Suprapubic skin (tissue), 3 donors: ENCODE results near the gene CYTH3.

Experiments used
- POLR2AphosphoS5 ChIP-seq, 3 donors: sonication (generic); formaldehyde crosslinking; IDR thresholded peaks; one replicate each; pipeline ENCODE4 v1.6.1; 2017; ENCODE audit warnings: antibody characterized with exemption in 3 of 3
- TF ChIP-seq, protein P1 (sequence below), 2 donors: fragments of 200-600 bp in 1 of 2; fragments of 450-650 bp in 1 of 2; sonication (generic) in 1 of 2; IDR thresholded peaks; one replicate each; pipeline ENCODE4 v1.5.1; 2016 to 2019; ENCODE audit warnings: antibody characterized with exemption in 2 of 2, mild to moderate bottlenecking in 1 of 2, moderate library complexity in 1 of 2

DNA sequence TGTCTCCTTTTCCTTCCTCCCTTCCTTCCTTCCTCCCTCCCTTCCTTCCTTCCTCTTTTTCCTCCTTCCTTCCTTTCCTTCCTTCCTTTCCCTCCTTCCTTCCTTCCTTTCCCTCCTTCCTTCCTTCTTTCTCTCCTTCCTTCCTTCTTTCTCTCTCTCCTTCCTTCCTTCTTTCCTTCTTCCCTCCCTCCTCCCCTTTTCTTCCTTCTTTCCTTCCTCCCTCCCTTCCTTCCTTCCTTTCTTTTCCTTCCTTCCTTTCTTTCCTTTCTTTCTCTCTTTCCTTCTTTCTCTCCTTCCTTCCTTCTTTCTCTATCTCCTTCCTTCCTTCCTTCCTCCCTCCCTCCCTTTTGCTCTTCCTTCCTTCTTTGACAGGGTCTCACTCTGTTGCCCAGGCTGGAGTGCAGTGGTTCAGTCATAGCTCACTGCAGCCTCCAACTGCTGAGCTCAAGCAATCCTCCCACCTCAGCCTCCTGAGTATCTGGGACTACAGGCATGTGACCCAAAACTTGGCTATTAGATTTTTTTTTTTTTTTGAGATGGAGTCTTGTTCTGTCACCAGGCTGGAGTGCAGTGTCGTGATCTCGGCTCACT, 15.9 kb upstream of the CYTH3 start:
- TF ChIP-seq, protein P1, sequence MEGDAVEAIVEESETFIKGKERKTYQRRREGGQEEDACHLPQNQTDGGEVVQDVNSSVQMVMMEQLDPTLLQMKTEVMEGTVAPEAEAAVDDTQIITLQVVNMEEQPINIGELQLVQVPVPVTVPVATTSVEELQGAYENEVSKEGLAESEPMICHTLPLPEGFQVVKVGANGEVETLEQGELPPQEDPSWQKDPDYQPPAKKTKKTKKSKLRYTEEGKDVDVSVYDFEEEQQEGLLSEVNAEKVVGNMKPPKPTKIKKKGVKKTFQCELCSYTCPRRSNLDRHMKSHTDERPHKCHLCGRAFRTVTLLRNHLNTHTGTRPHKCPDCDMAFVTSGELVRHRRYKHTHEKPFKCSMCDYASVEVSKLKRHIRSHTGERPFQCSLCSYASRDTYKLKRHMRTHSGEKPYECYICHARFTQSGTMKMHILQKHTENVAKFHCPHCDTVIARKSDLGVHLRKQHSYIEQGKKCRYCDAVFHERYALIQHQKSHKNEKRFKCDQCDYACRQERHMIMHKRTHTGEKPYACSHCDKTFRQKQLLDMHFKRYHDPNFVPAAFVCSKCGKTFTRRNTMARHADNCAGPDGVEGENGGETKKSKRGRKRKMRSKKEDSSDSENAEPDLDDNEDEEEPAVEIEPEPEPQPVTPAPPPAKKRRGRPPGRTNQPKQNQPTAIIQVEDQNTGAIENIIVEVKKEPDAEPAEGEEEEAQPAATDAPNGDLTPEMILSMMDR (IDR thresholded peaks at IDR 0.05), result no peak
- no peak for TF ChIP-seq POLR2AphosphoS5 (IDR thresholded peaks at IDR 0.05)
